RPMI8226 (cell line): ENCODE results near the gene KRIT1.
"Not testable (repeated sequence)": the region's sequence is repeated elsewhere in the genome, so short reads cannot be mapped to it uniquely, and the experiment has no call there.

Source experiments
- DNase-seq: peaks from one replicate; pipeline ENCODE4 v3.0.0-alpha.2; 2015

The KRIT1 gene

DNA sequence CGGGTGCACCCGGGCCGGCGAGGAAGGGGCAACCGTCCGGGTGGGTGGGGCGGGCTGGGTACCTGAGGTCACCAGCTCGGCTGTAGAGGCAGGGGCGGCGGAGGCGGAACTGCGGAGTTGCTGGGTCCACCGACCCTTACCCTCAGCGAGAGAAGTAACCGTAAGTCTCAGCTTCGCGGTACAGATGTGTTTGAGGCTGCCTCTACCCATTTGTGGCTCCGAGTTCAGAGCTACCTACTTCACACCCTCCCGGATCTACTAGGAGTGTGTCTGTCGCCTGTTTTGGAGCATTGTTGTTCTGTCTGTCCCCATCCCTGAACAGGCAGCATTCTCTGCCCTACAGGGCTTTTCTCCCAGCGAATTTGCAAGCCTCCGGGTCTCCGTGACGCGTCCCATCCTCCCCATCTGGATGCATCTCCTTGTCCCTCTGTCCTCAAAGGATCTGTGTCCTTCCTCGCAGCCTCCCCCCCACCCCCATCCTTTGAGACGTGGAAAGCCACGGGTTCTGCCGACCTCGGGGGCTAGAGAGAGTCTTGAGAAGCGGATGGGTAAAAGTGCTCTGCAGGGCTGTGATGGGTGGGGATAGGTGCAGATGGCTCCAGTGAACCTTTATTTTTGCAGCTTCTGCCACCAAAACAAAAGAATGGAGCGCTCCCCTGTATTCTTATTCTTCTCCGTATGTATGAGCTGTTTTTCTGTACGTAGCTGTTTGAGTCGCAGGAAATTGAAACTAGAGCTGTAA lies 817 bp upstream of the KRIT1 start:
- DNase-seq: peak; percentile 58

DNA sequence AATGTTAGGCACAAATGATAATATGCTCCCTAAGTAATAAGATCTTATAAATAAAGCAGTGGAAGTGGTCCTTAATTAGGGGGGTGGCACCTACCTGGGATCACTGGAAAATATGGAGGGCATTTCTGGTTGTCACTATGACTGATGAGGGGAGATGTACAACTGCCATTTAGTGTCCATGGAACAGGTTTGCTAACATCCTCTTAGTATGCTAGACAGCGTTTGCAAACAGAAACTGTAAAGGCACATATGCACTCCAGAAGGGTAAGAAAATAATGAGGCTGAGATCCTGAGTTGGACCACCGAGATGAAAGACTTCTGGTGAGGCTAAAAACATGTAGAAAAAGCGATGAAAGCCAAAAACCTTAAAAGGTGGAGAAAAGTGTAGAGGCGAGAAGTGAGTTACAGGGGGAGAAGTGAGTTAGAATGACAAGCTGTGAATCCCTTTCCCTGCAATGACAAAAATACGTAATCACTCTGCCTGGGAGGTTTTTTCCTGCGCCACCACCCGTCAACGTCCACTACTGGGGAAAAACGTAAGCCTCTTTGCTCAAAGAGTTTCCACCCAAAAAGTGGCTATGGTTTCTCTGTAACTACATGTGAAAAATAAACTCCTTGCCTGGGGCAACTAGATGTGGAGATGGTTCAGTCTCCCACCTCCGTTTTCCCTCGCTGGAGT lies 767 bp downstream of the KRIT1 start:
- peak; percentile 13 for DNase-seq

DNA sequence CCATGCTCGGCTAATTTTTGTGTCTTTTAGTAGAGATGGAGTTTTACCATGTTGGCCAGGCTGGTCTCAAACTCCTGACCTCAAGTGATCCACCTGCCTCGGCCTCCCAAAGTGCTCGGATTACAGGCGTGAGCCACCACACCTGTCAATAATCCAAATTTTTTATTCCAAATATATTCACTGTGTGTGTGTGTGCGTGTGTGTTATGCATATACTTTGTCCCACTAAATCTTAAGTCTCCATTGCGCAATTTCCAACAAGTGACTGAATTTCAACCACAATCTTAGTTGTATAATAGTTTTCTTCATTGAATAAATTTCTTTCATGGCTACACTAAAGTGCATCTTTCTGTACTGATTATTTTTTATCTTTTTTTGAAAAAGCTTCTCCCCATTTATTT lies 2.7 kb downstream of the KRIT1 start:
- no peak for DNase-seq

DNA sequence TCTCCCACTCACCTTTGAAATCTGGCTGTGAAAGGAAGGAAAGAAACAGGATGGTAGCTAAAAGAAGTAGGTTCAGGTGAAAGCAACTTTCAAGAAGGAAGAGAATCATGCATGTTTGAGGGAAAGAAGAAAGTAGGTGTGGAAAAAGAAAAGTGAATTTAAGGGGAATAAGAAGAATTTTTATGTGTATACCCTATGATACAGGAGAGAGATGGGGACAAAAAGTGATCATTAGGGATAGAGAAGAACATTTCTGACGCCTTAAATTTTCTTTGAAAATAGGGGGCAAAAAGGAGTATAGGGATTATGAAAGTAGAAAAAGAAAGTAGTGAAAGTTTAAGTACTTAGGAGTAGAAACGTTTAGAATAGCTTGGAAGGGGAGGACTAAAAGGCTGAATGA lies 15.2 kb downstream of the KRIT1 start:
- DNase-seq: no peak

DNA sequence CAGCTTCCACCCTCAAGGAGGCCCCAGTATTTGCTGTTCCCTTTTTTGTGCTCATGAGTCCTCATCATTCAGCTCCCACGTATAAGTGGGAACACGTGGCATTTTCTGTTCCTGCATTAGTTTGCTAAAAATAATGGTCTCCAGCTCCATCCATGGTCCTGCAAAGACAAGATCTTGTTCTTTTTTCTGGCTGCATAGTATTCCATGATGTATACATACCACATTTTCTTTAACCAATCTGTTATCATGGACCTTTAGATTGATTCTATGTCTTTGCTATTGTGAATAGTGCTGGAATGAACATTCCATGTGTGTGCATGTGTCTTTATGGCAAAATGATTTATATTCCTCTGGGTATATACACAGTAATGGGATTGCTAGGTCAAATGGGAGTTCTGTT lies 17.0 kb downstream of the KRIT1 start:
- no peak for DNase-seq

DNA sequence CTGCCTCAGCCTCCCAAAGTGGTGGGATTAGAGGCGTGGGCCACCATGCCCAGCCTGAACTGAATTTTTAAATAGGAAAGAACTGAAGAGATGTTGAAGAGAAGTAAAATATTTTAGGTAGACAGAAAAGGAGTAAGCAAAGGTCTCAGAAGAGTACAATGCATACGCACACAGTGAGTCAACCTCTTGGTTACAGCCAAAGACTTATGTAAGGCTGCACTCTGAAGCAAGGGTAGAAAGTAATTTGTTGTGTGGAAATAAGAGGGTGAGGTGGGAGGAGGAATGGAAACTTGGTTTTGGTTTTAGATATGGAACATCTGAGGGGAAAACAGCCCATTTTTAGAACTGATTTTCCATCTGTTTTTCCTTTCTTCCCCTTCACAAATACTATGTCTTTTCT lies 17.6 kb downstream of the KRIT1 start:
- DNase-seq: no peak

DNA sequence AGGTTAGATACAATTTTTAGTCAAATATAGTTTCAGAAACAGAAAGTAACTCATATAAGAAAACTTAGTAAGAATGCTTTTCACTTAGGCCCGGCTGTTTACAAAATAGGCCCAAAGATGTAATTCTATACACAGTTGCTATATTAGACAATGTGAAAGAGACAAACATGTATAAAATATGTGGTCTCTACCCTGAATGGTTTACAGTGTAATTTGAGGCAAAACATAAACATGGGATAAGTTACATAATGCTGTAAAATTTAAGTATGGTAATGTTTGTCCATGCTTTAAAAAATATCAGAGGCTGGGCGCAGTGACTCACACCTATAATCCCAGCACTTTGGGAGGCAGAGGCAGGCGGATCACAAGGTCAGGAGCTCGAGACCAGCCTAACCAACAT lies 18.7 kb downstream of the KRIT1 start:
- no peak for DNase-seq

DNA sequence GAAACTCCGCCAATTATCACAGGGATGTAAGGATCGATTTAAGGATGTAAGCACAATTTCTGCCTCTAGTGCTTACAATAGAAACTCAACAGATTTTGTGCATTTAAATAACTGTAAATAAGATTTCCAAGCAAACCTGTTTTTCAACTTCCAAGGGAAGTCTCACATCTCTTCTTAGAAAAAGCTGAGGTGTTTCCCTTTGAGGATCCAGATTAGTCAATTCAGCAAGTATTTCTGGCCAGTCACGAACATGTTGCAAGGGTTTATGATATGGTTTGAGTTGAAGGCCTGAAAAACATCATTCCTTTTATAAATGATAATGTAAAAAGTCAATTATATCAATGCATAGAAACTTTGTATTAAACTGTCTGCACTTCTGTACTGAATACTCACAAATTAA lies 23.9 kb downstream of the KRIT1 start:
- no peak for DNase-seq

DNA sequence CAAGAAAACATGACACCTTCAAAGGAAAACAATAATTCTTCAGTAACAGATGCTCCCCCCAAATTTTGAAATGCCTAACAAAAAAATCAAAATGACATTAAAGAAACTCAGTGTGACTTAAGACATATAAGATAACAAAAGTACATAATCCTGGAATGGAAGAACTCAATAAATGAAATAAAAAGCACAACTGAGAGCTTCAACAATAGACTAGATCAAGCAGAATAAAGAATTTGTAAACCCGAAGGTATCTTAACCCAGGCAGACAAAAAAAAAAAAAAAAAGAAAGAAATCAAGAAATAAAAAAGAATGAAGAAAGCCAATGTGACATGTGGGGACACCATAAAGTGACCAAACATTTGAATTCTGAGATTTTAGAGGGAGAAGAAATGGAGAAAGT lies 39.0 kb downstream of the KRIT1 start:
- no peak for DNase-seq

DNA sequence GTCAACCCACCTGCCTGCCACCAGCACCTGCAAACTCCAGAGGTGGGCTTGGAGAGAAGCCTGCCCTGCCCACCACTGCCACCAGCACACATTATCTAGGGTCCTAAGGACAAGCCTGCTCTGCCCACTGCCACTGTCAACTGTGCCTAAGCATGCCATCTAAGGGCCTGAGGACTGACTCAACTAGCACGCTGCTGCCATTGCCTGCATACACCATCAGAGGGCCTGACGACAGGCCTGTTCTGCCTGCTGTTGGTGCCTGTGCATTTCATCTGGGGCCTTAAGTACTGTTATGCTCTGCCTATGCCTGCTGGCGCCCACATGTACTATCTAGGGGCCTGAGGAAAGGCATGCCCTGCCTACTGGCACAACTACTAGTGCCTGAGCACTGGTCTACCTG lies 39.7 kb downstream of the KRIT1 start:
- DNase-seq: no peak

DNA sequence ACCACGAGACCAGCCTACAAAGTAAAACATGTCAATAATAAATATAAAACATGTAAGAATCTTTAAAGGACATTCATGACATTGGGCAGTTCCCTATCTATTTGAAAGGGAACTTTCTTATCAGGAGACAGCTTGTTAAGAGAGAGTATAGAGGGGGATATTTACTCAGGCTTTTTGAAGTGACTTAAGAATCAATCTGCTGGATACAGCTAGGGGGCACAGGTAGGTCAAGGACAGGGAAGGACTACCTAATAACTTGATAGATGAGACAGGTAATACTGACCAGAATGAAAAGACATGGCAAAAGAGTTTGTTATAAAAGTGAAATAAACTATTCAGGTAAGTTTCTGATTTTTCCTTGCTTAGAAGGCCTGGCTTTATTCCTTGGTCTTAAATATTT lies 44.9 kb downstream of the KRIT1 start:
- no peak for DNase-seq

DNA sequence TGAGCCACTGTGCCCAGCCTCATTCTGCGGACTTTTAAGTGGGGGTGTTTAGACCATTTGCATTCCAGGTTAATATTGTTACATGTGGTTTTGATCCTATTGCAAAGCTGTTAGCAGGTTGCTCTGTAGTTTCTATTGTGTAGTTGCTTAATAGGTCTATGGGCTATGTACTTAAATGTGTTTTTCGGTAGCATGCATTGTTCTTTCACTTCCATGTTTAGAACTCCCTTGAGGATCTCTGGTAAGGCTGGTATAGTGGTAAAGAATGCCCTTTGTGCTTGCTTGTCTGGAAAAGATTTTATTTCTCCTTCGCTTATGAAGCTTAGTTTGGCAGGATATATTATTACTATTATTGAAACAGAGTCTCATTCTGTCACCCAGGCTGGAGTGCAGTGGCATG lies 53.4 kb downstream of the KRIT1 start:
- DNase-seq: no peak

DNA sequence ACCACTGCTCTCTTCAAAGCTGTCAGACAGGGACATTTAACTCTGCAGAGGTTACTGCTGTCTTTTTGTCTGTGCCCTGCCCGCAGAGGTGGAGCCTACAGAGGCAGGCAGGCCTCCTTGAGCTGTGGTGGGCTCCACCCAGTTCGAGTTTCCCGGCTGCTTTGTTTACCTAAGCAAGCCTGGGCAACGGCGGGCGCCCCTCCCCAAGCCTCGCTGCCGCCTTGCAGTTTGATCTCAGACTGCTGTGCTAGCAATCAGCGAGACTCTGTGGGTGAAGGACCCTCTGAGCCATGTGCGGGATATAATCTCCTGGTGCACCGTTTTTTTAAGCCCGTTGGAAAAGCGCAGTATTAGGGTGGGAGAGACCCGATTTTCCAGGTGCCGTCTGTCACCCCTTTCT lies 56.5 kb downstream of the KRIT1 start:
- DNase-seq: not testable (repeated sequence)

DNA sequence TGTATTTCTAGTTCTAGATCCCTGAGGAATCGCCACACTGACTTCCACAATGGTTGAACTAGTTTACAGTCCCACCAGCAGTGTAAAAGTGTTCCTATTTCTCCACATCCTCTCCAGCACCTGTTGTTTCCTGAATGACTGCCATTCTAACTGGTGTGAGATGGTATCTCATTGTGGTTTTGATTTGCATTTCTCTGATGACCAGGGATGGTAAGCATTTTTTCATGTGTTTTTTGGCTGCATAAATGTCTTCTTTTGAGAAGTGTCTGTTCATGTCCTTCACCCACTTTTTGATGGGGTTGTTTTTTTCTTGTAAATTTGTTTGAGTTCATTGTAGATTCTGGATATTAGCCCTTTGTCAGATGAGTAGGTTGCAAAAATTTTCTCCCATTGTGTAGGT lies 61.4 kb downstream of the KRIT1 start:
- DNase-seq: not testable (repeated sequence)

DNA sequence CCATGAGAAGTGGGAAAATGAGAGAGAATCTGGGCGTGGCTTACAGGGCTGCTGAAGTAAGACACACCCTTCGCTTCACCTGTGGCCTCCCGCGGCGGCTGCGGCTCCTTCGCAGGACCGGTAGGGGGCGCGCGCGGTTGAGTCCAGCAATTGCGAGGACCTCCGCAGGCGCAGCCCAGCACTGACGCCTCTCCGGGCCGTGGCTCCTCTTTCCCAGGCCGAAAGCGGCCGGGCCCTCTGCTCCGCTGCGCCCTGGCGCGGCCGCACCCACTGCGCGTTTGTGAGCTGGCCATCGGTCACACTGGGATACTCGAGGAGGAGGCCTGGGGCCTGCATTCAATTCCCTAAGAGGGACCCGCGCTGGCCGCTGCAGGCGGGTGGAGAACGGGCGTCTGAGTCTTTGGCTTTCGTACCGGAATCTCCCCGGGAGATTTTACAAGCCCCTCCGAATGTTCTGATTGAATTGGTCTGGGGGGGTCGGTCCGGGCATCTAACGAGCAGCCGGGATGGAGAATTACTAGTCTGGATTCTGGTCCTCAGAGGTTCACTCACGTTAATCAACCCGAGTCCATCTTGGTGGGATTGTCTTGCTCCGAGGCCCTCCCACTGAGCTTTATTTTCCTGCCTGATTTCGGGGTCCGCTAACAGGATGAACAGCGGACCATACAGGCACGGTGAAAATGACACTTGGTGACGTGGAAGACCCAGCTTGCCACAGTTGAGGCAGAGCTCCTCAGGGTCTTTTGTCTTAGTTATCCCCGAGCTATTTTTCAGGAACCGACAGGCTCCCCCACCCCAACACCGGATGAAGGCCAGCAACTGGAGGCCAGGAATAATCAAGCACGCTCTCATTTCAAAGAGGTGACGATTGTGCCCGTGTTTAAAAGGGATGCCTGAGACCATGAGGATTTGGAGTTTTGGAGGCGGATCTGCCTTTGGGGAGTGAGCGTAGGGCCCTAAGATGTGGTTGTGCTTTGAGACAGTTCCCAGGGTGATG lies 66.5 kb downstream of the KRIT1 start, which contains the start of gene LRRD1:
TSS of gene LRRD1 (minus strand) at position 215 of the 997 bp plus-strand sequence. CDS start 13,940 bp downstream, outside the sequence.
- peak; percentile 93 for DNase-seq

DNA sequence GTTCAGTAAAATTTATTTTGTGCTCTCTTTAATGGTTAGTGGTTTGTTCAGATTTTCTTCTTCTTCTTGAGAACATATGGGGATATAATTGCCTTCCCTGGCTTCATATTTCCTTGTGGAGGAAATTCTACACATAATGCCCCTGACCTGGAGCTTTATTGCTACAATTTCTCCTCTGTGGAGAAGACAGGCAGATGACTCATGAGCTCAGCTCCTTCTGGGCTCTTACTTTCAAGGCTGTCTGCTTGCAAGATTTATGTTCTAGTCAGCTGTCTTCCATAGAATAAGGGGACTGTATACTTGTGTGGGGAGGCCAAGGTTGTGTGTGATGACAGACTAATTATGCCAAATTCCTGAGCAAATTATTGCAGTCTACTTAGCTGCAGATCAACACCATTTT lies 68.4 kb downstream of the KRIT1 start:
- no peak for DNase-seq

DNA sequence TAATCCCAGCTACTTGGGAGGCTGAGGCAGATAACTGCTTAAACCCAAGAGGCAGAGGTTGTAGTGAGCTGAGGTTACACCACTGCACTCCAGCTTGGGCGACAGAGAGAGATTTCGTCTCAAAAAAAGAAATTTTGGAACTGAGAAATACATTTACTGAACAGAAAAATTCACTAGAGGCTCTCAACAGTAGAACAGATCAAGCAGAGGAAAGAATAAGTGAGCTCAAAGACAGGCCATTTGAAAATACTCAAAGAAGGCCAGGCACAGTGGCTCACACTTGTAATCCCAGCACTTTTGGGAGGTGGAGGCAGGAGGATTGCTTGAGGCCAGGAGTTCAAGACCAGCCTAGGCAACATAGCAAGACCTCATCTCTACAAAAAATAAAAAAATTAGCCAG lies 76.2 kb downstream of the KRIT1 start:
- DNase-seq: not testable (repeated sequence)

DNA sequence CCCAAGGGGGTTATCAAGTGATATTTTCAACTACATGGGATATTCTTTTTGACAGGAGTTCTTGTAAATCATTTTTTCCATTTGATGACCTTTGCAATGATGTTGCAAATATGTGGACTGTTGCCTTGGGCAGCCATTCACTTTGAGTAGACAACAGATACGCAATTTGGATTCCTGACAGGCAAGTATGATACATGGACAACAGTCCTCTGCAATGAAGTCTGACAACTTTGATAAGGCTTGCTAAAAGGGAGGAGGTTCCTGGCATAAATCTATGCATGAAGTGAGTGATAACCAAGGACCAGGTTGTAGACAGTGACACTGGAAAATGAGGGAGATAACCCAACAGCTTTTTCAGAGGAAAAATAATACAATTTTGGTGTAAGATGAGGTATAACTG lies 84.4 kb downstream of the KRIT1 start:
- no peak for DNase-seq

DNA sequence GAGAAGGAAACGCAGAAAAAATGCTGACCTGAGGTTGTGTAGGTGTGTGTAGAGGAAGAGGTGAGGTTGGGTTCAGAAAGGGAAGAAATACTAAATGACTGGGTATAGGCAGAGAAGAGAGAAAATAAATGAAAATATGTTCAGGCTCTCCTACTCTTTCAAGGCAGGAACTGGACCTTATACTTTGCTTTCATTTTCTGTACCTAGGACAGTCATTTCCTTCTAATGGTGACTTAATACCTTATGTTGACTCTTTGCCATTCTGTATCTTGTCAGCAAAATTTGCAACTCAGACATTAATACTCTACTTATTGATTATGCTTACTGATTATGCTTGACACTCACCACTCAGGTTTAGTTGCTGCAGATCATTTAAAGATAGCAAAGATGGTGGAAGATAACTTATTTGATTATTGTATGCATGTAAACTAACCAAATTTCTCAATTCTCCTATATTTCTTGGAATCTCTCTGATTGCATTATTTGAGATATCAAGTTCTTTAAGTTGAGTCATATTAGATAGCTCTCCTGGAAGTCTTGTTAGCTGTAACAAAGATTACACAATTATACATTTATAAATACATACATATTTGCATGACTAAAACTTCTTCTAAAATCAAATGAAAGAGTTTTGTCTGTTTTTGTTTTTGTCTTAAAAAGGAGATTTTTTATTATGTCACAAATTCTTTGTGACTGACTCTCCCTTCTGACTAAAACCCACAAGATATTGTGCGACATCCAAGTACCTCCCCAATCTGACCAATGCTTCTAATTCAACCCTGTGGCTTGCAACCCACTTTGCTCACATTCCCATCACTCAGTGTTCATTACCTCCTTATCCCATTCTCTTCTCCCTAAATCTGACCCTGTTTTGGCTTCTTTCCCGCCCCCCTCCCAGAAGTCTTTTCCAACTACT lies 86.8 kb downstream of the KRIT1 start:
- DNase-seq: no peak

DNA sequence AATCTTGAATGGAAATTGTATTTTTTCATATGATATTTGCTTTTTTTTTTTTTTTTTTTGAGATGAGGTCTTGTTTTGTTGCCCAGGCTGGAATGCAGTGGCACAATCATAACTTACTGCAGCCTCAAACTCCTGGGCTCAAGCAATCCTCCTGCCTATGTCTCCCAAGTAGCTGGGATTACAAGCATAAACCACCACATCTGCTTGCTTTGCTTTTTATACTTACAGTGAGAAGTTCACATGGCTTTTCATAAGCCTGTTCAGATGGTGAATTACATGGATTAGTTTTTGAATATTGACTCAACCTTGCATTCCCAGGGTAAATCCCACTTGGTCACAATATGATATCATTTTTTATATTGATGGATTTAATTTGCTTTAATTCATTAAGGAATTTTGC lies 88.7 kb downstream of the KRIT1 start:
- no peak for DNase-seq

DNA sequence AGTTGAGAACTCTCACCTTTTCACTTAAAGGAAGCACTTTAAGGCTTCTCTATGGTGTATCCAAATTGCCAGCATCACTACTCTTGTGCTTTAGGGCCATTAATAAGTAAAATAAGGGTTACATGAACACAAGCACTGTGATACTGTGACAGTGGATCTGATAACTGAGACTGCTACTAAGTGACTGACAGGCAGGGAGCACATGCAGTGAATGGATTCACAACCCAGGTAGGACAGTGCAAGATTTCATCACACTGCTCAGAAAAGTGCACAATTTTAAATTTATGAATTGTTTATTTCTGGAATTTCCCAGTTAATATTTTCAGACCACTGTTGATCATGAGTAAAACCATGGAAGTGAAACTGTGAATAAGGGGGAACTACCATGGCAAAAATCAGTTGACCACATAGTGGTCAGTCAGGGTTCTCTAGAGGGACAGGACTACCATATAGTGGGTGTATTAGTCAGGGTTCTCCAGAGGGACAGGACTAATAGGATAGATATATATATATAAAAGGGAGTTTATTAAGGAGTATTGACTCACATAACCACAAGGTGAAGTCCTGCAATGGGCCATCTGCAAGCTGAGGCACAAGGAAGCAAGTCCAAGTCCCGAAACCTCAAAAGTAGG lies 90.5 kb downstream of the KRIT1 start:
- no peak for DNase-seq
